Muscle layer of duodenum (tissue), 2 donors: ENCODE data around the gene CASP10.

Source experiments
- H3K27ac ChIP-seq: one replicate; pipeline ENCODE4 v1.7.0; 2013; ENCODE audit warnings: mild to moderate bottlenecking, low read length
- H3K27me3 ChIP-seq: one replicate; pipeline ENCODE4 v1.7.0; 2013; ENCODE audit warnings: low read depth, mild to moderate bottlenecking, control low read depth, low read length
- H3K36me3 ChIP-seq, 2 donors: one replicate each; pipeline ENCODE4 v1.7.0; 2013; ENCODE audit warnings: low read length in 2 of 2, control low read depth in 1 of 2, mild to moderate bottlenecking in 1 of 2; ENCODE audit not compliant: insufficient read depth in 2 of 2, control insufficient read depth in 1 of 2
- H3K4me1 ChIP-seq, 2 donors: one replicate each; pipeline ENCODE4 v1.7.0; 2013; ENCODE audit warnings: low read length in 2 of 2, mild to moderate bottlenecking in 2 of 2, control low read depth in 1 of 2, moderate library complexity in 1 of 2; ENCODE audit not compliant: insufficient read depth in 2 of 2, control insufficient read depth in 1 of 2
- H3K4me3 ChIP-seq, 2 donors: one replicate each; pipeline ENCODE4 v1.7.0; 2013; ENCODE audit warnings: low read length in 2 of 2, low read depth in 1 of 2, mild to moderate bottlenecking in 1 of 2
- H3K9me3 ChIP-seq, 2 donors: one replicate each; pipeline ENCODE4 v1.7.0; 2013; ENCODE audit warnings: low read length in 2 of 2, control low read depth in 1 of 2, mild to moderate bottlenecking in 1 of 2; ENCODE audit not compliant: control insufficient read depth in 1 of 2
- donor health status: healthy.

CASP10 gene

GRCh38 chr2:201201371-201201770 lies 18.4 kb downstream of the CASP10 start:
- no peaks in the 10 kb centered on the region for H3K36me3 ChIP-seq
- no peak overlapping the region for H3K27ac ChIP-seq

GRCh38 chr2:201203916-201204654 lies 21.1 kb downstream of the CASP10 start:
- Histone ChIP-seq H3K9me3 (no peaks in the 10 kb centered on the region), H3K36me3 (no peaks in the 10 kb centered on the region), H3K4me1 (peaks cover 0 to 17% of the 10 kb centered on the region in 2 donors), H3K4me3 (no peak overlapping the region), H3K27me3 (no peaks in the 10 kb centered on the region), H3K27ac (no peak overlapping the region)

More at GRCh38 chr2:201201371-201201770, 18.4 kb downstream of the CASP10 start:
- Histone ChIP-seq H3K4me3 (no peak overlapping the region), H3K27me3 (no peaks in the 10 kb centered on the region), H3K9me3 (no peaks in the 10 kb centered on the region), H3K4me1 (peaks cover 0 to 17% of the 10 kb centered on the region in 2 donors)

- Histone ChIP-seq H3K36me3 (no peaks in the 10 kb centered on the region), H3K4me1 (peaks cover 0 to 17% of the 10 kb centered on the region in 2 donors), H3K9me3 (no peaks in the 10 kb centered on the region), H3K27ac (no peak overlapping the region), H3K27me3 (no peaks in the 10 kb centered on the region), H3K4me3 (no peak overlapping the region)
These were observed 21.9 kb downstream of the CASP10 start for GRCh38 chr2:201204655-201205514.

- Histone ChIP-seq H3K9me3 (no peaks in the 10 kb centered on the region), H3K4me1 (peaks cover 0 to 17% of the 10 kb centered on the region in 2 donors), H3K4me3 (no peak overlapping the region), H3K27me3 (no peaks in the 10 kb centered on the region), H3K36me3 (no peaks in the 10 kb centered on the region), H3K27ac (no peak overlapping the region)
These were observed 22.5 kb downstream of the CASP10 start for GRCh38 chr2:201205515-201205849.

GRCh38 chr2:201208563-201209252 lies 25.8 kb downstream of the CASP10 start:
- Histone ChIP-seq H3K4me1 (peaks cover 0 to 10% of the 10 kb centered on the region in 2 donors), H3K27ac (peak overlapping the region; percentile 41), H3K9me3 (no peaks in the 10 kb centered on the region), H3K4me3 (no peak overlapping the region), H3K36me3 (no peaks in the 10 kb centered on the region), H3K27me3 (no peaks in the 10 kb centered on the region)

- Histone ChIP-seq H3K9me3 (no peaks in the 10 kb centered on the region), H3K36me3 (peaks cover 0 to 3% of the 10 kb centered on the region in 2 donors), H3K4me3 (no peak overlapping the region), H3K27ac (no peak overlapping the region), H3K27me3 (no peaks in the 10 kb centered on the region), H3K4me1 (no peaks in the 10 kb centered on the region)
These were observed 33.0 kb downstream of the CASP10 start for GRCh38 chr2:201215963-201216362.

- no peak overlapping the region for H3K4me3 ChIP-seq
- H3K27ac ChIP-seq: no peak overlapping the region
- no peaks in the 10 kb centered on the region for H3K27me3 ChIP-seq
- no peaks in the 10 kb centered on the region for H3K4me1 ChIP-seq
- H3K9me3 ChIP-seq: no peaks in the 10 kb centered on the region
- H3K36me3 ChIP-seq: peaks cover 0 to 3% of the 10 kb centered on the region in 2 donors
These were observed 34.0 kb downstream of the CASP10 start for GRCh38 chr2:201216918-201217317.

GRCh38 chr2:201218780-201219179 lies 35.8 kb downstream of the CASP10 start:
- H3K4me1 ChIP-seq: no peaks in the 10 kb centered on the region
- no peaks in the 10 kb centered on the region for H3K9me3 ChIP-seq
- H3K36me3 ChIP-seq: peaks cover 0 to 3% of the 10 kb centered on the region in 2 donors
- no peak overlapping the region for H3K27ac ChIP-seq
- no peaks in the 10 kb centered on the region for H3K27me3 ChIP-seq
- H3K4me3 ChIP-seq: no peak overlapping the region

GRCh38 chr2:201219328-201220096 lies 36.6 kb downstream of the CASP10 start:
- Histone ChIP-seq H3K4me1 (no peaks in the 10 kb centered on the region), H3K27me3 (no peaks in the 10 kb centered on the region), H3K36me3 (peaks cover 0 to 3% of the 10 kb centered on the region in 2 donors), H3K4me3 (no peak overlapping the region), H3K27ac (peak overlapping the region; percentile 30), H3K9me3 (no peaks in the 10 kb centered on the region)

GRCh38 chr2:201220102-201220570 lies 37.2 kb downstream of the CASP10 start:
- Histone ChIP-seq H3K36me3 (peaks cover 0 to 3% of the 10 kb centered on the region in 2 donors), H3K27me3 (no peaks in the 10 kb centered on the region), H3K4me1 (no peaks in the 10 kb centered on the region), H3K4me3 (no peak overlapping the region), H3K9me3 (no peaks in the 10 kb centered on the region), H3K27ac (peak overlapping the region; percentile 53)
